HG03196 (cell line): ENCODE data around the gene SLC38A3.

Source experiments
- ATAC-seq: cut with Tn5 transposase; IDR thresholded peaks from one replicate; pipeline ENCODE4 v1.9.1; 2021; ENCODE audit not compliant: unreplicated experiment

SLC38A3 gene

GRCh38 chr3:50204804-50205412 is at the start of gene SLC38A3:
SLC38A3 (plus strand) TSS chr3:50205271; CDS start chr3:50214200, 8,929 bp downstream.
- ATAC-seq = no peak

GRCh38 chr3:50155491-50155878 is 49.6 kb upstream of the SLC38A3 start:
- ATAC-seq = no peak

GRCh38 chr3:50155891-50156290 is 49.2 kb upstream of the SLC38A3 start:
- no peak for ATAC-seq

GRCh38 chr3:50156549-50157493 is 48.2 kb upstream of the SLC38A3 start:
- ATAC-seq = no peak

- no peak for ATAC-seq
These were observed 47.1 kb upstream of the SLC38A3 start for GRCh38 chr3:50157827-50158529.

- no peak for ATAC-seq
These were observed 46.4 kb upstream of the SLC38A3 start for GRCh38 chr3:50158530-50159146.

GRCh38 chr3:50160561-50160983 is 44.5 kb upstream of the SLC38A3 start:
- ATAC-seq = no peak

GRCh38 chr3:50161320-50161719 is 43.8 kb upstream of the SLC38A3 start:
- no peak for ATAC-seq

GRCh38 chr3:50162034-50162883 is 42.8 kb upstream of the SLC38A3 start:
- no peak for ATAC-seq

GRCh38 chr3:50163572-50164455 is 41.3 kb upstream of the SLC38A3 start:
- ATAC-seq = no peak

- ATAC-seq = no peak
These were observed 40.6 kb upstream of the SLC38A3 start for GRCh38 chr3:50164481-50164880.

- ATAC-seq = no peak
These were observed 39.8 kb upstream of the SLC38A3 start for GRCh38 chr3:50164984-50165909.

GRCh38 chr3:50165910-50166538 is 39.0 kb upstream of the SLC38A3 start:
- ATAC-seq = no peak

- no peak for ATAC-seq
These were observed 38.5 kb upstream of the SLC38A3 start for GRCh38 chr3:50166620-50167019.

- ATAC-seq = no peak
These were observed 37.8 kb upstream of the SLC38A3 start for GRCh38 chr3:50167069-50167840.

GRCh38 chr3:50167841-50168209 is 37.2 kb upstream of the SLC38A3 start:
- ATAC-seq = no peak

GRCh38 chr3:50168388-50168787 is 36.7 kb upstream of the SLC38A3 start:
- ATAC-seq = no peak
